ENCODE measurements around the gene MACROD1. TPM values are rescaled to one million over a fixed set of nuclear protein-coding genes. Genes with fewer than 3 reads are reported as not detected.
A peak's percentile ranks its signal among the peaks of the same experiment; 100 is the strongest.

Gene MACROD1
- total and polyA plus RNA-seq, 9 of the 15 experiments (the other 6 are each of a cell fraction or from before 2014, with no cell fraction given) = 1.1 to 60.0 (median 26.4) TPM

DNA sequence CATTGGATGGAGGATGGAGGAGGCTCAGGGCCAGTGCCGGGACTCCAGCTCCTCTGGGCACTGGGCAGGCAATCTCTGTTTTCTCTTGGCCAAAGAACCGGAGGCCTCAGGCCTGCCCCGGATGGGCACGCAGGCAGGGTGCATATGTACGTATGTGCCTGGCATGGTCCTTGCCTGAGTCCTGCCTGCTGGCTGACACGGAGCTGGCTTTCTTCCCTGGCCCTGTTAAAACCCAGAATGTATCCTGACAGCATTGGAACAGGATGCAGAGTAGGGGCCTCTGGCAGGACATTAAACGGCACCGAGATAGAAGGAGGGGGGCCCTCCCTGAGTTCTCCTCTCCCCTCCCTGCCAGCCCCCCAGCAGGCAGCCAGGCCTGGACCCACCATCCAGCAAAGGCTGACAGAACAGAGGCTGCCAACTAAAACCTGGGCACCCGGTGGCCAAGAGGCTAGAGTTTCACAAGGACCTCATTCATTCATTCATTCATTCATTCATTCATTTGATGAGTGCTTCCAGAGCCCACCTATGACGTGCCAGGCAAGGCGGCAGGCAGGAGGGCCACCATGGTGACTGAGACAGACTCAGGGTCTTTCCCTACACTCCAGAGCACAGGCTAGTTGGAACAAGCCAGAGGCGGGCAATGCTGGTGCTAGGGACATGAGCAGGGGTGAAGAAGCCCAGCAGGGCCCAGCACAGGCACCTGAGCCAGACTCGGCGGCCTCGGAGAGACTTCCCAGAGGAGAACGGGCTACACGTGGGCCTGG, 101.4 kb downstream of the MACROD1 start:
- Histone ChIP-seq H4K20me1 (replicated peaks; ENCODE audit: control insufficient read depth, insufficient read depth, low read length) (peaks cover 40% of the 10 kb centered on the region), H3K27me3 (ENCODE audit: control insufficient read depth in 2 of 2, insufficient read depth in 2 of 2, low read length in 2 of 2) (no peaks in the 10 kb centered on the region), H3K36me3 (ENCODE audit: control insufficient read depth, insufficient read depth, low read length) (no peaks in the 10 kb centered on the region), H3K9me3 (replicated peaks; ENCODE audit: control insufficient read depth, insufficient read depth, low read depth, low read length) (no peaks in the 10 kb centered on the region), H3K4me3 (no peak overlapping the region), H3K9ac (ENCODE audit: insufficient read depth in 1 of 2, low read depth in 2 of 2, low read length in 2 of 2) (no peak overlapping the region; a peak in 1 of 4 replicates), H3K79me2 (ENCODE audit: control insufficient read depth, insufficient read depth, low read length) (no peaks in the 10 kb centered on the region), H2AFZ (ENCODE audit: low read depth, low read length) (no peak overlapping the region), H3K4me2 (ENCODE audit: insufficient read depth, low read length) (no peak overlapping the region), H3K9me1 (ENCODE audit: control insufficient read depth, insufficient read depth, low read length) (peaks cover 5% of the 10 kb centered on the region), H3K27ac (ENCODE audit: extremely low read depth, low read depth, low read length) (no peak overlapping the region), H3K4me1 (replicated peaks in 1 of 2; ENCODE audit: control insufficient read depth in 2 of 2, insufficient read depth in 2 of 2, low read length in 2 of 2) (peaks cover 8 to 50% of the 10 kb centered on the region in 2 experiments; a peak in 4 of 5 replicates)
- intact Hi-C loops (cut with micrococcal nuclease) (no loop called here), in situ Hi-C loops (cut with MboI) (no loop called here)
- DNase-seq (ENCODE audit: extremely low read depth in 1 of 4, low spot score in 3 of 4) (no peak), ATAC-seq (no peak), FAIRE-seq (no peak)
- ChIA-PET POLR2A (interaction anchor here (0.6 to 1.2 kb wide), 2 partner anchors 17 to 40 kb away, joined by 3 read pairs; no protein-coding TSS in a partner anchor), CTCF (ENCODE audit: low intra/inter-chr PET ratio) (interaction anchor here (0.6 kb wide), 1 partner anchor 822 kb away, joined by 3 read pairs; no protein-coding TSS in a partner anchor)
- WGBS (ENCODE audit: insufficient coverage, low coverage, missing lambda C conversion rate) = 78% methylated on average over 15 of the region's 17 CpGs
- no peak for TF ChIP-seq MYNN (IDR thresholded peaks at IDR 0.05)
- TF ChIP-seq MYNN (CRISPR knock-in tag; IDR thresholded peaks at IDR 0.05) = no peak
- TF ChIP-seq ZNF24 (IDR thresholded peaks at IDR 0.05) = peak; percentile 94
- no peak for TF ChIP-seq POLR2AphosphoS5 (IDR thresholded peaks at IDR 0.05; ENCODE audit: control insufficient read depth, insufficient read depth, low read depth, low read length)
- TF ChIP-seq CBX5 (IDR thresholded peaks at IDR 0.05; ENCODE audit: borderline replicate concordance, low read depth) = no peak
- no peak for TF ChIP-seq RFX5 (IDR thresholded peaks at IDR 0.05; ENCODE audit: low read depth, low read length)
- BruUV-seq (replicated peaks) = no TSS peak
